Fibroblast of pulmonary artery (primary cell): Measurements from ENCODE around the gene ARHGAP22.

Experiments
- DNase-seq: peaks from one replicate; pipeline ENCODE4 v3.0.0-alpha.2; 2010; ENCODE audit warnings: low read depth
- H3K4me3 ChIP-seq: replicated peaks from 2 replicates; pipeline ENCODE4 v1.5.1; 2011; ENCODE audit warnings: low read depth, mild to moderate bottlenecking, control low read depth, low read length, moderate library complexity
- CTCF ChIP-seq: IDR thresholded peaks from 2 replicates; pipeline ENCODE4 v1.5.1; 2011; ENCODE audit warnings: mild to moderate bottlenecking, control low read depth, low read length, inconsistent platforms; ENCODE audit errors: missing control alignments

Gene ARHGAP22

GRCh38 chr10:48446785-48447184 lies 158.1 kb downstream of the ARHGAP22 start:
- no peak for DNase-seq
- TF ChIP-seq CTCF = no peak

GRCh38 chr10:48445932-48446331 lies 158.9 kb downstream of the ARHGAP22 start:
- TF ChIP-seq CTCF = no peak
- no peak overlapping the region for H3K4me3 ChIP-seq
- no peak for DNase-seq

More at GRCh38 chr10:48446785-48447184, 158.1 kb downstream of the ARHGAP22 start:
- no peak overlapping the region for H3K4me3 ChIP-seq

- TF ChIP-seq CTCF = no peak
- peak; percentile 10 for DNase-seq
- no peak overlapping the region for H3K4me3 ChIP-seq
These were observed 159.7 kb downstream of the ARHGAP22 start for GRCh38 chr10:48444861-48445841.

- TF ChIP-seq CTCF = peak; percentile 33
- peak; percentile 54 for DNase-seq
- no peak overlapping the region for H3K4me3 ChIP-seq
These were observed 160.6 kb downstream of the ARHGAP22 start for GRCh38 chr10:48444266-48444665.

- DNase-seq = no peak
- no peak overlapping the region for H3K4me3 ChIP-seq
- TF ChIP-seq CTCF = no peak
These were observed 162.1 kb downstream of the ARHGAP22 start for GRCh38 chr10:48442809-48443177.

GRCh38 chr10:48442090-48442808 lies 162.6 kb downstream of the ARHGAP22 start:
- DNase-seq = no peak
- TF ChIP-seq CTCF = no peak
- no peak overlapping the region for H3K4me3 ChIP-seq
